Right hindlimb (tissue), 1 donor: ENCODE results near the gene ARL8B.
"Not testable (repeated sequence)": the region's sequence is repeated elsewhere in the genome, so short reads cannot be mapped to it uniquely, and the experiment has no call there.

Experiments used
- DNase-seq: peaks from one replicate; pipeline ENCODE4 v3.0.0-alpha.2; 2018

ARL8B gene

DNA sequence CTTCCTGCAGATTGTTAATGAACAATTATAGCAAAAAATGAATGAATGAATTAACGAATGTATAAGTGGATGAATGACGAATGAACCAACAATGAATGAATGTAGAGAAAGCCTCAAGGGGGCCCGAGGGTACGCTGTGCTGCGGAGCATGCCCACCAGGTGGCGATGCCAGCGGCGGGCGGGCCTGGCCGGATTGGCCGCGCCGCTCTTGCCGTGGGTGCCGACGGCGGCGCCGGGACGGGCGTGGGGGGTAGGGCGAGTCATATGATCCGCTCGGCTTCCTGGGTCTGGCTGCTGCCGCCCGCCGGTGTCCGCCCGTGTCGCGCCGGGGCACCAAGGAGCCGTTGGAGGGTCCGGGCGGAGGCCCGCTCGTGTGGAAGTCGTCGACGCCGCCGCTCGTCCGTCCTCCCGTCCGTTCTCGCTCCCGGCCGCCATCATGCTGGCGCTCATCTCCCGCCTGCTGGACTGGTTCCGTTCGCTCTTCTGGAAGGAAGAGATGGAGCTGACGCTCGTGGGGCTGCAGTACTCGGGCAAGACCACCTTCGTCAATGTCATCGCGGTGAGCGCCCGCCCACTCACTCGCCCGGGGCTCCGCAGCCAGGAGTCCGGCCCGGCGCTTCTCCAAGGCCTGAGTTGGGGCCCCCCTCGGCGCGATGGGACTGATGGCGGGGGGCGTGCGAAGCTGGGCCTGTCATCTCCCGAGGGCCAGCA, at the start of gene ARL8B:
Gene ARL8B (plus strand): TSS at position 263 of the 711 bp plus-strand sequence. CDS start 174 bp downstream, at position 437.
- DNase-seq, result peak; percentile 93

DNA sequence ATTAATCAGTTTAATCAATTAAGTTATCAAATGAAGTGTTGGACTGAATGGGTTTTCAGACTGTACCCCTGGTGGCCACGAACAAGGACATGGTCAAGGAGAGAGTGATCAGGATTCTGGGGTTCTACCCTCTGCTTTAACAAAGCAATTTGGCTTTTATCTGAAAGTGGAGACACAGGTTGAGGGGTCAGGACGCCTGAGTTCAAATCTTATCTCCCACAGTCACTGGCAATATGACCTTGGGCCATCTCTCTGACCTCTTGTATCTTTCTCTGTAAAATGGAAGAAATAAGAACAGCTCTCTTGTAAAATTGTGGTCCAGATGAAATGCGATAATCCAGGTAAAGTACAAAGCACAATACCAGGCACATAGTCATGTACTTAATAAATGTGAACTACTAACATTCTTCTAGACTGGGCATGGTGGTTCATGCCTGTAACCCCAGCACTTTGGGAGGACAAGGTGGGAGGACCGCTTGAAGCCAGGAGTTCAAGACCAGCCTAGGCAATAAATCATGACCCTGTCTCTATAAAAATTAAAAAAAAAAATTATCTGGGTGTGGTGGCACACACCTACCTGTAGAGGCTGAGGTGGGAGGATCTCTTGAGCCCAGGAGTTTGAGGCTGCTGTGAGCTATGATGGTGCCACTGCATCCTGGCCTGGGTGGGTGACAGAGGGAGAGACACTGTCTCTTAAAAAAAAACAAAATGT, 48.6 kb upstream of the ARL8B start:
- DNase-seq, result no peak

DNA sequence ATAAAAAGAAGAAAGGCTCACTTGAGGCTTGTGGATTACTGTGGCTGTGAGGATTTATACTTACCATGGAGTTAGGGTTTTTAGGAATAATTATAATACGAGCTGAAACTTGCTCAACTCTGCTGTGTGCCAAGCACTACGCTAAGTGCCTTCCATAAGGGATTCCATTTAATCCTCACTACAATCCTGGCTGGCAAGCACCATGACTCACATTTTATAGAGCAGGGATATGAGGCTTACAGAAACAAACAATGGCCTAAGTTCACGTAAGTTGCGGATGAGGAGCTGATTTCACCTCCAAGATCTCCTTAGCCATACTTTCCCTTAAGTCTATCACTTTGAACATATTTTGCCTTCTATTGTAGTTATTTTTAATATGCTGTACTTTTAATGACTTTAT, 43.9 kb upstream of the ARL8B start:
- DNase-seq, result no peak

DNA sequence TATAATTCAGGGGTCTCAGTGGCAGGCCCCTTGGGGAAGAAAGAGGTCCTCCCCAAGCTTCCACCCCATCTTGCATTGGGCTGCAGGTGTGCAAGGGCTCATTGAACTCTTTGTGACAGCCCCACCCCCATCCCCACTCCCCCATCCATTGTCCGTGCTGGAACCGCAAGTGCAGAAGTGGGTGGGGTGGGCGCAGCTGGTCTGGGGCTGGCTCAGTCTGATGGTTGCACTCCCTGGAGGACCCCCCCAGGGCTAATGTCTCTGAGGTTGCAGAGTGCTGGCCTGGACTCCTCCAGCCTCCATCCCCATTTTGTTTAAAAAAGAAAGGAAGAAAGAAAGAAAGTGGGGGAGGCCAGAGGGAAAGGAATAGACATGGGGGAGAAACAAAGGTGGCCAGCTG, 42.3 kb upstream of the ARL8B start:
- no peak for DNase-seq

DNA sequence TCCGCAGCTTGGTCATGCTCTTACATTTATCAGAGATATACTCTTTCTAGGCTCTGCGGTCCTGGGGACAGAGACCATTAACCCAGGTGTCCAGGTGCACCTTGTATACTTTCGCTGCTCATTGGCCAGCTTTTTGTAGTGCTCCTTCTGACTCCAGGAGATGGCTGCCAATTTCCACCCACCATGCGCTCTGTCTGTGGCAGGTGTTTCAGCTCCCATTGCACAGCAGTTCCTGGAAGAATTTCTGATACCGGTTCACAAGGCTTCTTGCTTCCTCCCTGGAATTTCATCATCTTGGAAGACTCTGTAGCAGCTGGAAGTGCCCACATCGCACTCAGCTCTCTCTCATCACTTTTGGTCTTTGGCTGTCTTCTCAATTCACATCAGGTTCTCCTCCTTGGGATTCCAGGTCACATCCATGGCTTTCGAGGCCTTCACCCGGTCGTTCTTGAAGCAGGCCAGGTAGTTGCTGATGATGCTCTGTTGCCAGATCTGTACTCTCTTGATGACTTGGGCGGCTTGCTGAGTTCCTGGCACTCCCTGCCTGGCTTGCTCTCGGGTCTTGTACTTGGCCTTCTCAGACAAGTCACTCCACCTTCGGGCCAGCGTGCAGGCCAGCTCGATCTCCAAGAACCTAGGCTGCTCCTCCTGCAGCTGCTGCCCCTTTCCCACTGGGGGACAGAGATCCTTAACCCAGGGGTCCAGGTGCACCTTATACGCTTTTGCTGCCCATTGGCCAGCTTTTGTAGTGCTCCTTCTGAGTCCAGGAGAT, 41.1 kb upstream of the ARL8B start:
- no peak for DNase-seq

DNA sequence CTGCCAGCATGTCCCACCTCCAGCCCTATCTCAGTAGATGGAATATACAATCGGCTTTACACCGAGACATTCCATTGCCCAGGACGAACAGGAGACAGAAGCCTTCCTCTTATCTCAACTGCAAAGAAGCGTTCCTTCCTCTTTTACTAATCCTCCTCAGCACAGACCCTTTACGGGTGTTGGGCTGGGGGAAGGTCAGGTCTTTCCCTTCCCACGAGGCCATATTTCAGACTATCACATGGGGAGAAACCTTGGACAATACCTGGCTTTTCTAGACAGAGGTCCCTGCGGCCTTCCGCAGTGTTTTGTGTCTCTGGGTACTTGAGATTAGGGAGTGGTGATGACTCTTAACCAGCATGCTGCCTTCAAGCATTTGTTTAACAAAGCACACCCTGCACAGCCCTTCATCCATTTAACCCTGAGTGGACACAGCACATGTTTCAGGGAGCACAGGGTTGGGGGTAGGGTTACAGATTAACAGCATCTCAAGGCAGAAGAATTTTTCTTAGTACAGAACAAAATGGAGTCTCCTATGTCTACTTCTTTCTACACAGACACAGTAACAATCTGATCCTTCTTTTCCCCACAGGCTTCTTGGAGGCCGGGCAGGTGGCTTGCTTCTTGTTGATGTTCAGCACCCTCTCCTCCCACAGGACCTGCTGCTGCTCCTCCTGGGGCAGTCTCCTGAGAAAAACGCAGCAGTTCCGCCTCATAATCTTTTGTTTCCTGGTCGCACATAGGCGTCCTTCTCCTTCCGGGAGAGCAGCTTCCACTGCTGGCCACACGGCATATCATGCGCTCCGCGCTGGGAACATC, 39.9 kb upstream of the ARL8B start:
- not testable (repeated sequence) for DNase-seq

DNA sequence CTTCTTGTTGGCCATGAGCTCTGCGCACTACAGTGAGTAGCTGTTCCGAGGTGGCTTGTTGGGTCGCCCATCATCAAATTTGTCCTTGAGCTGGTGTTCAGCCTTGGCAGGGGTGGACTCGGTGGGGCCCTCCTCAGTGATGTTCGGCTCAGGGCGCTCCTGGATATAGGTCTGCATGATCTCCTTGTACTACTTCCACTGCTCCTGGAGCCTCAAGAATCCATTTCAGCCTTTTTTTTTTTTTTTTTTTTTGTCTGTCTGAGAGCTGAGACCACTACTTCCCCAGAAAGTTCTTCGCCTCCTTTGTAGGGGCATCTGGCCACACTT, 39.3 kb upstream of the ARL8B start:
- DNase-seq, result no peak

DNA sequence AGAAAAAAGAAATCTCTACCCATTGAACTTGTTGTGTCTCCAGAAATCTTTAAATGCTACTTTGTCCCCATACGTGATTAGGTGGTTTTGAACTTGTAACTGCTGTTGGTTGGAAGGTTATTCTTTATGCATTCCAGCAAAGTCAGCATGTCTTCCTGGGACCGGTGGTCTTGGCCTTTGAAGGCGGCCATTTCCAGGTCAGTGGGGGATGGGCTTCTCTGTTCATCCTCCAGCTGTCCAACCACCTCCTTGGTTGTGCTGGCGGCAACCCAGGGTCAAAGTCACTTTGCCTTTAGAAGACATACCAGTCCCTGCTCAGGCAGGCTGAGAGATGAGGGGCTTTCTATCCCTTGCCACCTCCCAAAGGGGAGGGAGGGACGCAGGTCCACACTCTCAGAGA, 37.9 kb upstream of the ARL8B start:
- DNase-seq, result no peak

DNA sequence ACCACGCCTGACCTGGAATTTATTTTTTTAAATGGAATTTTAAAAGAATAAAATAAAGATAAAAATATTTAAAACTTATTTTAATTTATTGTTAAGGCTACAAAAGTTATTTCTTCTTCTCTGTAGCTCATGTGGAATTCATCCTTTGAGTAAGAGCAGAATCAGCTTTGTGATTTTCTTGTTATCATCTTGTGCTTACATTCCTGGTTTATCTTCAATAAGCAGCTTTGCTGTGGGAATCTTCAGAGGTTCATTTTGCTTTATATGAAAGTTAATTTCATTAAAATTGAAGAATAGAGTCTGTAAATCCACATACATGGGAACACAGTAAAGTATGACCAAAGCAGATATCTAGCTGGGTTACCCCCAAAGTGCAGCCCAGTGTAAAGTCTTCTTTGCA, 35.4 kb upstream of the ARL8B start:
- no peak for DNase-seq

DNA sequence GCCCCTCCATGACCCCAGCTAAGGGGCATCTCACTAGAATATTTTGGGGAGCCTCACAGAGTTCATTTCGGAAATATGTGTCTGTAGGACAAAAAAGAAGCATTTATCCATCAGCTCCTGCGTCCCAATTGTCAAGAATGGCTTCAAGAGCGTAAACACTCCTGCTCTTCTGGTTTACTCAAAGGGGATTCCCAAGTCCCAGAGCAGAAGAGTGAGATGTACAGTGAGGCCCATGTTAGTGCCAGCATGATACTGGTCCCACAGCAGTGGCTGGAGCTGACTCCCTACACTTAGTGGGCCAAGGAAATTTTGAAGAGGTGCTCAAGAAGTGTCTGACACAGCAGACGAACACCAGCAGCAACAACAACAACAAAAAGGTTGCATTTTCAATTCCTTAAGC, 34.9 kb upstream of the ARL8B start:
- DNase-seq, result no peak

DNA sequence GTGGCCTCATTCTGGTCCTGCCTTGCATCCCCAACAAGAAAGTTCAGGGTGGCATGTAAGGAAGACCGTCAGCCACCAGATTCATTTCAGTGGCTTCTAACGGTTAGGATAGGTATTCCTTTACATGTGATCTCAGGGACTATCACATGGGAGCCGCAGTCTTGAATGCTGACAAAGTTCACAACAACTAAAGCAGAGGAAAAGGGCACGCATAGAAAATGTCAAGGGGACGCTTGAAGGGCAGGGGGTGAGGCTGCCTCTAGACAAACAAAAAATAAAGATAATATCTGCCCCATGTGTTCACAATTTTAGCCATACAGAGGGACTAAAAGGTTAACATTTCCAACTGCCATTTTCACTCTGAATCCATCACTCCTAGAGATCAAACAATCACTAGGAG, 31.9 kb upstream of the ARL8B start:
- DNase-seq, result no peak

DNA sequence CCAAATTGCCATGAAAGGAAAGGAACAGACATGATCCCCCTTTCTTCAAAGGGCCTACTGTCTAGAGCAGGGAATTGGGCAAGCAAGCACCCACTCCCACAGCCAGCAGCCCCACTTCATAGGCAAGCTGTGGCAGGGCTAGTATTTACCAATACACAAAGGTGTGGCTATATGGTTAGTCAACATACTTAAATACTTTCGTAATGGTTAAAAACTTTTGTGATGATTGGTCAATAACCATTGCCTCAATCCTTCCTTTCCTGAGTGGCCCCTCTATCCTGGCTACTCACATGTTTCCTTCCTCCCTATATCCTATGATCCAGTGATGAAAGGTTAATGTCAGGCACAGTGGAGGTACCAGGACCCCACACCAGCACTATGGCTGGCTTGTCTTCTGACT, 30.1 kb upstream of the ARL8B start:
- DNase-seq, result no peak

DNA sequence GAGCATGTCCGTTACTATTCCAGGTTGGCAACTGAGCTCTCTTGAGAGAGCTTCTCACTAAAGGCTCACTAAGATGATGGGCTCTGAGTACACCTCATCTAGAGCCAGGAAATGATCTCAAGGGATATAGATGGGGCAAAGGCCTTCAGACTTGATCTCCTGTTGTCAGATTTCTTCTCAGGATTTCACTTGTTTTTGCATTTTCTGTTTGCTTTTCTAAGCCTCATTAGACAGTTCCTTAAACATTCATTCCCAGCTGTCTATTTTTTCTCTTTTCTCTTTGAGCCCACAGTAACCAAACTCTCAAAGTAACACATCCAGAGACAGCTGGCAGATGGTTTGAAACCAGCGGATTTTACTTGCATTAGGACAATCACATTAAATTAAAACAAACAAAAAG, 28.4 kb upstream of the ARL8B start:
- DNase-seq, result no peak

DNA sequence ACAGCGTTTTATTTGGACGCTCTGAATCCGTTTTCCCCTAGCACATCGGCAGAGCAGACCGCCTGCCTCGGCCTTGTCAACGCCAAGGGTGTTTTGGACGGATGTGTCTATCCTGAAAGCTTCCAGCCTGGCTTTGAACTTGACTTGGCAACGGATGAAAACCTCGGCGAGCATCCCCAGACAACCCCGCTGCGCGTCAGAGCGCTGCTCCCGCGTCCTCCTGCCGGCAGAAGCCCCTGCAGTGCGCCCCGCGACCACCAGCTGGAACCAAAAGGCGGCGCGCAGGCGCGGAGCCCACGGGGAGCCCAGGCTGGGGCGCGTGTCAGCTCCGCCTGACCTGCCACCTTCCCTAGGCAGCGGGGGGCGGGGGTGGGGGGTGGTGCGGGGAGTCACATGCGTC, 26.2 kb upstream of the ARL8B start:
- DNase-seq, result peak; percentile 82

DNA sequence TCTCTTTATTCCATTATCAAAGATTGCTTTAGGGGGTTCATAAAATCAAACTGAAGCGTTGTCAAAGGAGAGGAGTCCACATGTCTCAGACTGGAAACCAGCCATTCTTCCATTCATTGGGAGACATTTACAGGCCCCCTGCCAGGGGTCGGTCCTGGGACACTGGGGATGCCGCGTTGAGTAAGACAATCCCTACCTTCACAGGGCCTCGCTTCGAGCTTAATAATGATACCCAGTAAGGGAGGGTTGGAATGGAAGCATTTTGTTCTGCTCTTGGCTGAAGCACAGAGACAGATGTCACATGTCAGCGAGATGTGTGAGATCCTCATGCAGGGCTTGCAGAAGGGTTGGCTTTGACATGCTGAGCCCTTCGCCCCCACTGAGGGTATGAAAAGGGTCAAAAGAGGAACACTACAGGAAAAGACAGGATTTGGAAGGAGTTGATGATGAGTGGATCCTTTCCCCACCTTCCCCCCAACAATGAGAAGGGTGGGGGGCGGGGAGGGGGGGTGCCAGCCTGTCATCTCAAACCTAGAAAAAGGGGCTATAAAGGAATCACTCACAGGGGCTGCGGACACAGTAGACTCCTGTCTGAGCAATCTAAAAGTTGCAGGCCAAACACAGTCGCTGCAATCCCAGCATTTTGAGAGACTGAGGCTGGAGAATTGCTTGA, 25.6 kb upstream of the ARL8B start:
- no peak for DNase-seq

DNA sequence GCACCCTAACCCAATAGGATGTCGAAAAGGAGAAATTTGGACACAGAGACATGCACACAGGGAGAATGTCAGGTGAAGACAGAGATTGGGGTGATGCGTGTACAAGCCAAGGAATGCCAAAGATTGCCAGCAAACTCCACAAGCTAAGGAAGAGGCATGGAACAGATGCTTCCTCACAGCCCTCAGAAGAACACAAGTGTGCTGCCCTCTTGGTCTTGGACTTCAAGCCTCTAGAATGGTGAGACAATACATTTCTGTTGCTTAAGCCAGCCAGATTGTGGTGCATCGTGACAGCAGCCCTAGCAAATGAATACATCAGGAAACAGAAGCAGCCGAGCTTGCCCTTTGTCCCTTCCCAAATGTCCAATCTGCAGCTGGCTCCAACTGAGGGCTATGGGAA, 23.7 kb upstream of the ARL8B start:
- DNase-seq, result no peak

DNA sequence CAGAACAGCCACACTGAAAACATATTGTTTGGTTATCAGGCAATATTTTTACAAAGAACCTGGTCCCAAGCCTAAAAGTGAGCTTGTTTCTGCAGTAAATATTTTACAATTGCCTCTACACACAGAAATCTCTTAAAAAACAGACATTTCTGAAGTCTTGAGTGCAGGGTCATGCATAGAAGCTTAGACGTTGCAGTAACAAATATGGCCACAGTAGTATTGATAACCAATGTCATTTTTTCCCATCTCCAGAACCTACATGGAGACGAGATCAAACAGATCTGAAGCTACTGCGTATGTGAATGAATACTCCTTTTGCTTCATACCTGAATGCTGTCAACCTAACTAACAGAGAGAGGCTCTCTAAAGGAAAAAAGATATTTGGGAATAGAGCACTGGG, 19.6 kb upstream of the ARL8B start:
- no peak for DNase-seq

DNA sequence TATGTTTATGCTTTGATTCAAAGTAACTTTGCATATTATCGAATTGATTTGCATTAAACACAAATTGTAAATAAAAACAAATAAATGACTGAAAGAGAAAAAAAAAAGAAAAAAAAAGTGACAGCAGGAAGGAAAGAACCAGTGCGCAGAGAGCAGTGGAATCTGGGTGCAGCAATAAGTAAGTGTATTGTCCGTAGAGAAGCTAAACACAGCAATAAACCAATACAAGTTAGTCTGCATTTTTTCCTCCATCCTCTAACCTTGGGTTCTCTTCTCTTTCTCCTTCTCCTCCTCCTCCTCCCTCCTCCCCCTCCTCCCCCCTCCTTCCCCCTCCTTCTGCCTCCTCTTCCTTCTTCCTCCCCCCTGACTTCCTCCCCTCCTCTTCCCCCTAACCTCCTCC, 18.3 kb upstream of the ARL8B start:
- no peak for DNase-seq

DNA sequence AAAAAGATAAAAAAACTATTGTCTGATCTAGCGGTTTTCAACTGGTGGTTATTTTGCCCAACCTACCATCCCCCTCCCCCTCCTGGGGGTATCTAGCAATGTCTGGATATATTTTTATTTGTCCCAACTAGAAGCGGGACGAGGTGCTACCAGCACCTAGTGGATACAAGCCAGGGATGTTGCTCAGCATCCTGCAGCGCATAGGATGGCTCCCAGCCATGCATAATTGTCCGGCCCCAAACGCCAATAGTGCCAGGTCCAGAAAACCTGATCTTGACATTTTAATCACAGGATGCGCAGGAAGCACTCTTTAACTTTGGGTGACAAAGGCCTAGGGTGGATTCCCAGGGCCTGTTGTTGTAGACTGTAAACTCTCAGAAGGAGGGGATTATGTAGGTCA, 17.0 kb upstream of the ARL8B start:
- DNase-seq, result no peak

DNA sequence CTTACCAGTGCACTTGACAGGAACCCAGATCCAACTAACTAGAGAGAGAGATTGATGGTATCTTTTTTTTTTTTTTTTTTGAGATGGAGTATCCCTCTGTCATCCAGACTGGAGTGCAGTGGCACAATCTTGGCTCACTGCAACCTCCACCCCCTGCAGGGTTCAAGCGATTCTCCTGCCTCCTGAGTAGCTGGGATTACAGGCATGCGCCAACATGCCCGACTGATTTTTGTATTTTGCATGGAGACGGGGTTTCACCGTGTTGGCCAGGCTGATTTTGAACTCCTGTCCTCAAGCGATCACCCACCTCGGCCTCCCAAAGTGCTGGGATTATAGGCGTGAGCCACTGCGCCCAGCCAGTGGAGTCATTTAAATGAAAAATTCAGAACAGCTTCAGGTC, 15.7 kb upstream of the ARL8B start:
- not testable (repeated sequence) for DNase-seq

DNA sequence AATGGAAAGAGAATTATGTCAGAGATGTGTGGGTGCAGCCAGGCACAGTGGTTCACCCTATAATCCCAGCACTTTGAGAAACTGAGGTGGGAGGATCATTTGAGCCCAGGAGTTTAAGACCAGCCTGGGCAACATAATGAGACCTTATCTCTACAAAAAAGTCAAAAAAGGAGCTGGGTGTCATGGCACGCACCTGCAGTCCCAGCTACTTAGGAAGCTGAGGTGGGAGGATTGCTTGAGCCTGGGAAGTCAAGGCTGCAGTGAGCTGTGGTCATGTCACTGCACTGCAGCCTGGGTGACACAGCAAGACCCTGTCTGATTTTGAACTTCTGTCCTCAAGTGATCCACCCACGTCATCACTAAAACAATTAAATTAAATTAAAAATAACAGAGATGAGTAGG, 15.2 kb upstream of the ARL8B start:
- not testable (repeated sequence) for DNase-seq

DNA sequence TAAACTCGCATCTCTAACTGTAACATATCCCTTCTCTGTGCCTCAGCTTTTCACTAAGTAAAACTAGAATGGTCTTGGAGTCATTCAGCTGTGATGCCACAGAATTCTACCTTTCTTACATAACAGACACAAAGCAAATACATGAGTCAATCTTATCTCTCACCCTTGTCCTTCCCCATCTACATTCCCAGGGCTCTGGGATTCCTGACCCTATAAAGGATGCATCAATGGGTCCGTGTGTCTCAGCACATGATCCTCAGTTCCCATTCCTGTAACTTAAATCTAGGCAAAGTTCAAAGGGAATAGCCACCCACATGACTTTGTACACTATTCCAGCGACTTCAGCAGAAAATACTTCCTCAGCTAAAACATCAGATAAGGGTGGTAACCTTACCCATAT, 11.8 kb upstream of the ARL8B start:
- no peak for DNase-seq

DNA sequence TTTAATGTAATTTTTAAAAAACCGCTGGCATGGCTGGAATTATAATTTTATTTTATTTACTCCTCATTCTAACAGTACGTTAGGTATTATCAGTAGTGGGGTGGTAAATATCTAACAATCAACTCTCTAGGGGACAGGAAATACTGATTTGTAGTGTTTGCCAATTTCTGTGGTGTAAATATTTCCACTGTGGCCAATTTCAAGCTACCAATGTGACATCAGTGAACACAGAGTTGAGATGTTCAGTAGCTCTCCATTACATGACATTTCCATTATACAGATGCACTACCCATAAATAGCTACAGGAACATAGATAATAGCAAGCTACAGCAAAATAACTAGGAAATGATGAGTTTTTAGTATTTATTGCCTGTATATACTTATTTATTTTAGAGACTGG, 10.0 kb upstream of the ARL8B start:
- no peak for DNase-seq
